ENCODE measurements around the gene EYA2. TPM values are rescaled to one million over a fixed set of nuclear protein-coding genes. Genes with fewer than 3 reads are reported as not detected.

The EYA2 gene
- total and polyA plus RNA-seq, 2 donors (not counting 1 experiment from before 2014, with no cell fraction given): 1.1 to 2.8 TPM

DNA sequence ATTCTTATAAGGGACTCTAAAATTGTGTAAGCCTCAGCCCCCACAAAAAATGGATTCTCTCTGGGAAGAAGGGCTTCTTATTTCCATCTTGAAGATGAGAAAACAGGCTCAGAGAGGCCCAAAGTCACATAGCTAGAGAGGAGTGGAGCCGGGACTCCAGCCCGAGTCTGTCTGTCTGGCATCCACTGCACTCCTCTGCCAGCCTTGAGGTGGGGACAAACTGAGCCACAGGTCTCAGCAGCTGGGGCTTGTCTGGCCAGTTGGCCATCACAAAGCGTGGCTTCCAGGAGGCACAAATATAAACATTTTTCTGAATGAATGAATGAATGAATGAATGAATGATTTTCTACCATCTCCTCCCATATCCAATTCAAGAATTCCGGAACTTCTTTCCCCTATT is 42.9 kb upstream of the EYA2 start:
- intact Hi-C loops (cut with micrococcal nuclease): no loop called here
- H3K4me1 ChIP-seq (ENCODE audit: control insufficient read depth in 2 of 2, insufficient read depth in 2 of 2, low read length in 2 of 2): no peaks in the 10 kb centered on the region
- WGBS (ENCODE audit: insufficient coverage): 97% methylated on average over 2 of the region's 4 CpGs

DNA sequence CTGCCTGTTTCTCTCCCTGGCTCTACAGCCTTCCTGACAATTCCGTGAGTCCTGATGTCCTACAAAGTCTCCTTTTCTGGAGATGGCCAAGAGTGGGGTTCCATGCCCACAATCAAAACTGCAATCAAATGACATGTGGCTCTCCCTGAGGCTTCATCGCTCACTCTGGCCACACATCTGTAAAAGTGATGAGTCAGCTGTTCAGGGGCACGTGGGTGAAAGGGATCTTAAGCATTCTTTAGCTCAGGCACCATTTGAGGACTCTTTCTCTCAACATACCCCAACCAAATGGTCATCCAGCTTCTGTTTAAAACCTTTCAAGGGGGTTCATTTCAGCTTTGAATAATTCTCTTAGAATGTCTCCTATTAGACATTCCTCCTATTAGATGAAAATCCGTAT is 42.3 kb upstream of the EYA2 start:
- WGBS (ENCODE audit: insufficient coverage): 80% methylated on average over 2 of the region's 4 CpGs
- Histone ChIP-seq H4K20me1 (ENCODE audit: control insufficient read depth, insufficient read depth, low read length, poor library complexity, severe bottlenecking) (no peaks in the 10 kb centered on the region), H3K4me3 (ENCODE audit: control extremely low read depth in 1 of 5, extremely low read depth in 1 of 5, insufficient read depth in 1 of 5, low read depth in 2 of 5, low read length in 4 of 5) (no peak overlapping the region), H2AFZ (ENCODE audit: insufficient read depth, low read depth, low read length, poor library complexity, severe bottlenecking) (no peak overlapping the region), H3K79me2 (ENCODE audit: control insufficient read depth, insufficient read depth, low read length) (no peaks in the 10 kb centered on the region), H3K9me3 (ENCODE audit: control extremely low read depth in 1 of 3, control insufficient read depth in 2 of 3, insufficient read depth in 1 of 3, low read length in 2 of 3) (peaks cover 0 to 4% (median 0%) of the 10 kb centered on the region in 3 donors), H3K4me2 (replicated peaks; ENCODE audit: low read depth, low read length, poor library complexity, severe bottlenecking) (no peak overlapping the region), H3K27ac (ENCODE audit: low read length in 2 of 2) (no peak overlapping the region), H3K36me3 (replicated peaks in 1 of 2; ENCODE audit: control extremely low read depth in 1 of 2, control insufficient read depth in 1 of 2, extremely low read depth in 1 of 2, insufficient read depth in 2 of 2, low read length in 1 of 2) (no peaks in the 10 kb centered on the region), H3K27me3 (replicated peaks in 1 of 4; ENCODE audit: control extremely low read depth in 1 of 4, control insufficient read depth in 3 of 4, insufficient read depth in 4 of 4, low read length in 3 of 4) (peaks cover 0 to 11% (median 0%) of the 10 kb centered on the region in 4 experiments), H3K9ac (ENCODE audit: low read length) (no peak overlapping the region), H3K4me1 (ENCODE audit: control insufficient read depth in 2 of 2, insufficient read depth in 2 of 2, low read length in 2 of 2) (no peaks in the 10 kb centered on the region)
- Mint-ChIP-seq H3K4me1 (no peaks in the 10 kb centered on the region), H3K9me3 (ENCODE audit: insufficient read depth) (peaks cover 3% of the 10 kb centered on the region), H3K4me3 (no peak overlapping the region), H3K27ac (no peak overlapping the region), H3K27me3 (peaks cover 18% of the 10 kb centered on the region)
- intact Hi-C loops (cut with micrococcal nuclease): no loop called here
- ChIA-PET CTCF (no interaction called here), POLR2A (no interaction called here)
- DNase-seq: no peak
- no peak for ATAC-seq (ENCODE audit: low read depth)
- TF ChIP-seq, protein P1, sequence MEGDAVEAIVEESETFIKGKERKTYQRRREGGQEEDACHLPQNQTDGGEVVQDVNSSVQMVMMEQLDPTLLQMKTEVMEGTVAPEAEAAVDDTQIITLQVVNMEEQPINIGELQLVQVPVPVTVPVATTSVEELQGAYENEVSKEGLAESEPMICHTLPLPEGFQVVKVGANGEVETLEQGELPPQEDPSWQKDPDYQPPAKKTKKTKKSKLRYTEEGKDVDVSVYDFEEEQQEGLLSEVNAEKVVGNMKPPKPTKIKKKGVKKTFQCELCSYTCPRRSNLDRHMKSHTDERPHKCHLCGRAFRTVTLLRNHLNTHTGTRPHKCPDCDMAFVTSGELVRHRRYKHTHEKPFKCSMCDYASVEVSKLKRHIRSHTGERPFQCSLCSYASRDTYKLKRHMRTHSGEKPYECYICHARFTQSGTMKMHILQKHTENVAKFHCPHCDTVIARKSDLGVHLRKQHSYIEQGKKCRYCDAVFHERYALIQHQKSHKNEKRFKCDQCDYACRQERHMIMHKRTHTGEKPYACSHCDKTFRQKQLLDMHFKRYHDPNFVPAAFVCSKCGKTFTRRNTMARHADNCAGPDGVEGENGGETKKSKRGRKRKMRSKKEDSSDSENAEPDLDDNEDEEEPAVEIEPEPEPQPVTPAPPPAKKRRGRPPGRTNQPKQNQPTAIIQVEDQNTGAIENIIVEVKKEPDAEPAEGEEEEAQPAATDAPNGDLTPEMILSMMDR (IDR thresholded peaks at IDR 0.05): no peak
- no peak for TF ChIP-seq EZH2 (IDR thresholded peaks at IDR 0.05; ENCODE audit: borderline replicate concordance, insufficient read depth, low read depth, low read length, poor library complexity, severe bottlenecking)

More for the DNA sequence above, 42.9 kb upstream of the EYA2 start:
- ChIA-PET CTCF (no interaction called here), POLR2A (no interaction called here)
- Histone ChIP-seq H3K9me3 (ENCODE audit: control extremely low read depth in 1 of 3, control insufficient read depth in 2 of 3, insufficient read depth in 1 of 3, low read length in 2 of 3) (peaks cover 0 to 4% (median 0%) of the 10 kb centered on the region in 3 donors), H3K9ac (ENCODE audit: low read length) (no peak overlapping the region), H3K4me3 (ENCODE audit: control extremely low read depth in 1 of 5, extremely low read depth in 1 of 5, insufficient read depth in 1 of 5, low read depth in 2 of 5, low read length in 4 of 5) (no peak overlapping the region), H2AFZ (ENCODE audit: insufficient read depth, low read depth, low read length, poor library complexity, severe bottlenecking) (no peak overlapping the region), H3K4me2 (replicated peaks; ENCODE audit: low read depth, low read length, poor library complexity, severe bottlenecking) (no peak overlapping the region), H3K27ac (ENCODE audit: low read length in 2 of 2) (no peak overlapping the region), H3K36me3 (replicated peaks in 1 of 2; ENCODE audit: control extremely low read depth in 1 of 2, control insufficient read depth in 1 of 2, extremely low read depth in 1 of 2, insufficient read depth in 2 of 2, low read length in 1 of 2) (no peaks in the 10 kb centered on the region), H3K79me2 (ENCODE audit: control insufficient read depth, insufficient read depth, low read length) (no peaks in the 10 kb centered on the region), H3K27me3 (replicated peaks in 1 of 4; ENCODE audit: control extremely low read depth in 1 of 4, control insufficient read depth in 3 of 4, insufficient read depth in 4 of 4, low read length in 3 of 4) (peaks cover 0 to 11% (median 0%) of the 10 kb centered on the region in 4 experiments), H4K20me1 (ENCODE audit: control insufficient read depth, insufficient read depth, low read length, poor library complexity, severe bottlenecking) (no peaks in the 10 kb centered on the region)
- Mint-ChIP-seq H3K4me3 (no peak overlapping the region), H3K9me3 (ENCODE audit: insufficient read depth) (peaks cover 3% of the 10 kb centered on the region), H3K27me3 (peaks cover 18% of the 10 kb centered on the region), H3K27ac (no peak overlapping the region), H3K4me1 (no peaks in the 10 kb centered on the region)
- TF ChIP-seq, protein P1 (IDR thresholded peaks at IDR 0.05): no peak
- no peak for TF ChIP-seq EZH2 (IDR thresholded peaks at IDR 0.05; ENCODE audit: borderline replicate concordance, insufficient read depth, low read depth, low read length, poor library complexity, severe bottlenecking)
- ATAC-seq (ENCODE audit: low read depth) (no peak), DNase-seq (no peak)

All from B cell (primary cell).